ENCODE measurements around the gene WSCD1.

DNA sequence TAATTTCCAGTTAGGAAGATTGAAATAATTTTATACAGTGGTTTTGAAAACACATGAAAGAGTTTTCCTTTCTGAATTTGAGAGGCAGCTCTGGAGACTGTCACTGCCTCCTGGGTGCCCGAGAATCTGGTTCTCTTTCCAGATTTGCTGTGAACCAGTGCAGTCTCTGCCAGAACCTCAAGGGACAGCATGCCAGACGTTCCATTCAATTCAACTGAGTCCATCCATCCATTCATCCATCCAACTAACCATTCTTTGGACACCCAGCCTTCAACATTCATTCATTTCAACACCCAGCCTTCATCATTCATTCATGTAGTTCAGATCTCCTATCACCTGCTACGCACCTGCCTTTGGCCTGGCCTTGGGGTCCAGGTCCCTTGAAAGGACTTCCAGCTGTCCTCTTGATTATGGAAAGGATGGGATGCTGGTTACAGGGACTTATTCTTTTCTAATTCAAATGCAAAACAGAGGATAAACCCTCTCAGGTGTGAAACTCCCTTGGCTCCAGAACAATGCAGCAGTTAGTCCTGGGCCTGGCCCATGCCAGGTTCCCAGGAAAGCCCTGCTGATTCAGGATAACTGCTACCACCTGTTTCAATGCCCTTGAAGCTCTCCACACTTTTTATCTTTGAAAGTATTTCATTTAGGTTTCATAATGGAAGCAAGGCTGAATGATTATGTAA lies 68.7 kb downstream of the WSCD1 start:
- TF ChIP-seq EZH2 (IDR thresholded peaks at IDR 0.05) (no peak), POLR2AphosphoS5 (IDR thresholded peaks at IDR 0.05; ENCODE audit: borderline replicate concordance, low read depth, low read length) (no peak)
